ENCODE data around the gene CMTM5. TPM values are rescaled to one million over a fixed set of nuclear protein-coding genes. Genes with fewer than 3 reads are reported as not detected.
"Not testable (repeated sequence)": the region's sequence is repeated elsewhere in the genome, so short reads cannot be mapped to it uniquely, and the experiment has no call there.

The CMTM5 gene
- total RNA-seq, 1 experiment from 2014 or later, result not detected

DNA sequence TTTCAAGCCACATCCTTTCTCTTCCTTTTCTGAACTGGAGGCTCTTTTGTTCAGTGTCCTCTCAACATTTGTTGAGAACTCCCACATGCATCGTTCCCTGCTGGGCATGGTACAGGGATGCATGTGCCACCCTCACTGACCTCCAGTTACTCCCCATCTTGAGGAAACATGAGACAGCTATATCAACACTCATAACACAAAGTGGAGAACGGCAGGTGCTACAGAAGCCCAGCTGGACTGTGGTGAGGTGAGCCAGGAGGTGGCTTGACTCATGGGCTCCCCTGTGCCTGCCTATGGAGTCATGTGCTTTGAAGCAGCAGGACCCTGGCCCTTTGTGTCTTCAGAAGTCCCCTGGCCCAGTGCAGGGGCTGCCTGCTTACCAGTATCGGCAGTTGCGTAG is 21.5 kb downstream of the CMTM5 start:
- no peak for DNase-seq (ENCODE audit: low read depth)

DNA sequence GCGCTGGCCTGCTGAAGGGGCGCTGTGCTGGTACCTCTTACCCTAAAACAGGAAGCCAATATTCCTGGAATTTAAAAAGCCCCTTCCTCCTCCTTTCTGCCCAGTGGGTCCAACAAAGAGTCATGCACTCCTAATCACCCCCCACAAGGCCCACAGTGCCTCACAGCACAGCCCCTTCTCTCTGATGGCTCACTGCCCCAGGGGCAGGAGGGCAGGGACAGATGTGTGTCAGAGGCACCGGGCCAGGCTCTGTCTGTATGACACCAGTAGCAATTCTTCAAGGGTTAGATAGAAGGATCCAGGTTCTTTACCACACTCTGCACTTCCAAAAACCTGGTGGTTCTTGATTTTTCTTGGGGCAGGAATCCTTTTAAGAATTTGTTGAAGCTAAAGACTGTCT is 22.3 kb downstream of the CMTM5 start:
- DNase-seq (ENCODE audit: low read depth), result no peak

DNA sequence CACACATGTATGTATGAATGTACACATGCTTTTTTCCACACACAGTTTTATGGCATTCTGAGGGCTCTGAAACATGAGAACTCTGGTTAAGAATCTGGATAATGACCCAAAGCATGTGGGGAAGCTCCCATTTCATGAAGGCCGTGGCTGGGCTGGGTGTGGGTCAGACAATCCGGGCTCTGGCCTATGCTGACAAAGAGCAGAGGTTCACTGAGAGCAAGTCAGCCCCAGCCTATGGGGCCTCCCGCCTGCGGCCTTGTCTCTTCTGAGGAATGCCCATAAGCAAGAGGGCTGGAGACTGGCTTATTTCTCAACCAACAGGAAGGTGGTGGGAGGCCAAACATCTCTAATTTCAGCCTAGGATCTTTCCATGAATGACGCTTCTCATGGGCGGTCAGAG is 22.7 kb downstream of the CMTM5 start:
- no peak for DNase-seq (ENCODE audit: low read depth)

DNA sequence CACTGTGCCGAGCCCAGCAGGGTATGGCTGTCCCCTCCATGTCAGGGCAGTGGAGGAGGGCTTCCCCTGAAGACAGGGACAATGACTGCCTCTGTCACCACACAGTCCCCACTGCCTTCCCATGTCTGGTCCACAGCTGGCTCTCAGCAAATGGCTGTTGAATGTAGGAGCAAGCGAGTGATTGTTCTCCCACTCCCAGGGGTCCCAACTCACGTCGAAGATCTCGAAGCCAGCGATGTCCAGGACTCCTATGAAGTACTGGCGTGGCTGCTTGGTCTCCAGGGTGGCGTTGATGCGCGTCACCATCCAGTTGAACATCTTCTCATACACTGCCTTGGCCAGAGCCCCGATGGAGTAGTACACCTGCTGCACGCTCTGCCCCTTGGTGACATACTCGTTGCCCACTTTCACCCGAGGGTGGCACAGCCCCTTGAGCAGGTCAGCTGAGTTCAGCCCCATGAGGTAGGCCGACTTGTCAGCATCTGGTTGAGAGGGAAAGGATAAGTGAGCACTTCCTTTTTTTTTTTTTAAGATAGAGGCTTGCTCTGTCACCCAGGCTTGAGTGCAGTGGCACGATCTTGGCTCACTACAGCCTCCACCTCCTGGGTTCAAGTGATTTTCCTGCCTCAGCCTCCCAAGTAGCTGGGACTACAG is 23.8 kb downstream of the CMTM5 start:
- not testable (repeated sequence) for DNase-seq (ENCODE audit: low read depth)

DNA sequence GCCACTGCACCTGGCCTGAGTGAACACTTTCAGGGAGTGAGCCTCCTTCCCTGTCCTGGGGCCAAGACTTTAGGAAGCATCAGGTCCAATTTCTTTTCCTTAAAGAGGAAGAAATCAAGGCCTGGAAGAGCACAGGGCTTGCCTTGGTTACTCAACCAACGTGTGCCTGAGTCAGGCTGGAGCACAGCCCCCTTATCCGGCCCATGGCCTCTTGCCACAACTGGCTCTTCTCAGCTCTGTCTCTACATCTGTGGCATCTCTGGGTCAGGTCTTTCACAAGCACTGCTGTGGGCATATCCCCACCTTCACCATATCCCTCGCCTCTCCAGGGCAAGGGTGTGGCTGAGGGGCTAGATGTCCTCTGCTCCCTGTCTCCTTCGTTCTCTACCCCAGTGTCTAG is 24.4 kb downstream of the CMTM5 start:
- no peak for DNase-seq (ENCODE audit: low read depth)

DNA sequence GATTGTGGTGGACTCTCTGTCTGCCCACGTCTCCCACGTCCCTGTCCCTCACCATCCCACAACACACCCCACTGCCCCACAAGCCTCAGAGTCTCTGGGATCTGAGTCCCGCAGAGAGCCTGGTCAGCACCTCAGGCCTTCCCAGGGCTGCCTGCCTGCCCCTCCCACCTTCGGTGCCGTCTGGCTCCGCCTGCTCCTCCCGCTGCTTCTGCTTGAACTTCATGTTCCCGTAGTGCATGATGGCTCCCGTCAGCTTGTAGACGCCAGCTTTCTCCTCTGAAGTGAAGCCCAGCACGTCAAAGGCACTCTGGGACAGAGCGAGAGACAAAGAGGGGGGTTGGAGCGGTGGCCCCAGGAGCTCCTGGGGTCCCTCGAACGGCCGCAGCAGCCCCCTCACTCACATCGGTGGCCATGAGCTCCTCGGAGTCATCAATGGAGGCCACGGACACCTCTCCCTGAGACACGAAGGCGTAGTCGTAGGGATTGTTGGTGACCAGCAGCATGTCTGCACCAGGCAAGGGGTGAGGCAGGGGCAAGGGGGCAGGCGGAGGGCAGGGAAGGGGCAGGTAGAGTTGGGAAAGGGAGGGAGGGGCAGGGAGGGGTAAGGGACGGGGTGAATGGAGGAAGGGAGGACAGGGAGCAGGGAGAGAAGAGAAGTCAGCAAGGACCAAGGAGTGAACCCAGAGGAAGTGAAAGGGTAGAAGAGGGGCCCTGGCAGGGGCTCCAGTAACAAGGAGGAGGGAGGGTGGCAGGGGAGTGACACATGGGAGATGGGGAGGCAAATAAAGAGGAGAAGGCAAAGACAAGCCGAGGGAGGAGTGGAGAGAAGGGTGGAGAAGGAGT is 25.7 kb downstream of the CMTM5 start:
- DNase-seq (ENCODE audit: low read depth), result no peak

DNA sequence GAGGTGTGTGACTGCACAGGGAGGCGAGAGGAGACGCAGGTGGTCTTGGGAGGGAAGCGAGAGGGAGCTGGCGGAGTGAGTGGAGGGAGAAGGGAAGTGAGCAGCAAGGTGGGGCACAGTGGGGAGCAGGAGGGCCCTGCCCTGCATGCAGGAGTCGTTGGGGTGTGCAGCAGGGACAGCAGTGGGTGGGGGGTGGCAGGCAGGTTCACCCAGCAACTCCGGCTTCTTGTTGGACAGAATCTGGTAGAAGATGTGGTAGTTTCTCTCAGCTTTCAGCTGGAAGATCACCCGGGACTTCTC is 26.2 kb downstream of the CMTM5 start:
- DNase-seq (ENCODE audit: low read depth), result no peak

DNA sequence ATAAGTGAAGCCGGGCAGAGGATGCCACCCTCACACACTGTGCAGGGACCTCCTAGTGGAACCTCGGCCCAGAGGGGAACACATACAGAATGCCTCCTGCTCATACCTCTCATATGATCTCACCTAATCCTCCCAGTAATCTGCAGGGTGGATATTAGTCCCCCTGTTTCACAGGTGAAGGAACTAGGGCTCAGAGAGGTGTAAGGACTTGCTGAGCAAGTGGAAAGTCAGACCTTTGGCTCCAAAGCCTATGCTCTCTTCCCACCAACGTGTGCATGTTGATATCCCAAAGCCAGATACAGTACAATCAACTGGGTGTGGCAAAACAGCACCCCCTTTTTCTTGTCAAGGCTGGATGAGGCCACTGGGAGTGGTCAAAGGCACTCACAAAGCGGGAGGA is 27.1 kb downstream of the CMTM5 start:
- no peak for DNase-seq (ENCODE audit: low read depth)

DNA sequence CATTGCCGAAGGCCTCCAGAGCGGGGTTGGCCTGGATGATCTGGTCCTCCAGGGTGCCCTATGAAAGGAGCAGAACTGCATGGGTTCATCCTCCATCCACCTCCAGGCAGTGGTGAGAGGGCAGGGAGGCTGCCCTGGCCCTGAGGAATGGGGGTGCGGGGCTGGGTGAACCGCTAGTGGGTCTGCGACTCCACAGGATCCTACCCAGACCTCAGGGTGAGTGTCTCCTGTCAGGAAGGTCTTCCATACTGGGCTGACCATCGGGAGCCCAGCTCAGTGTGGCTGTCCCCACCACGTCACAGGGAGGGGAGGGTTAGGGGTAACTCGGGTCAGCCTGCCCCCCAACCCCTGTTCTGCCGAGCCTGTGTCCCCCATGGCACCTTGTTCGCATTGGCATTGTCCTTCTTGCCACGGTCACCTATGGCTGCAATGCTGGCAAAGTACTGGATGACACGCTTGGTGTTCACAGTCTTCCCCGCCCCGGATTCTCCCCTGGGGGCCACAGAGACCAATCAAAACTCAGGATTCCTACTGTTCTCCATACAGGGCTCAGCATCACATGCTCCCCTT is 27.6 kb downstream of the CMTM5 start:
- no peak for DNase-seq (ENCODE audit: low read depth)

DNA sequence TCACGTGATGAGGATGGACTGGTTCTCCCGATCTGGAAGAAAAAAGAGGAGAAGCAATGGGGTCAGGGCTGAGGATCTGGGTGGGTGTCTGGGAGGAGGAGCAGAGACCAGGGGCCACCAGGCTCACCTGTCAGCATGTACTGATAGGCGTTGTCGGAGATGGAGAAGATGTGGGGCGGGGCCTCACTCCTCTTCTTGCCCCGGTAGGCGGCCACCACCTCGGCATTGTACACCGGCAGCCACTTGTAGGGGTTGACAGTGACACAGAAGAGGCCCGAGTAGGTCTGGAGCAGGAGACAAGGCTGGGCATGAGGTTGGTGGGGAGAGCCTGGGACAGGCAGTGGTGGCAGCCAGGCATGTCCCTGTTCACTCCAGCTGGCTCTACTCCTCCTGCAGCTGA is 28.2 kb downstream of the CMTM5 start:
- no peak for DNase-seq (ENCODE audit: low read depth)

DNA sequence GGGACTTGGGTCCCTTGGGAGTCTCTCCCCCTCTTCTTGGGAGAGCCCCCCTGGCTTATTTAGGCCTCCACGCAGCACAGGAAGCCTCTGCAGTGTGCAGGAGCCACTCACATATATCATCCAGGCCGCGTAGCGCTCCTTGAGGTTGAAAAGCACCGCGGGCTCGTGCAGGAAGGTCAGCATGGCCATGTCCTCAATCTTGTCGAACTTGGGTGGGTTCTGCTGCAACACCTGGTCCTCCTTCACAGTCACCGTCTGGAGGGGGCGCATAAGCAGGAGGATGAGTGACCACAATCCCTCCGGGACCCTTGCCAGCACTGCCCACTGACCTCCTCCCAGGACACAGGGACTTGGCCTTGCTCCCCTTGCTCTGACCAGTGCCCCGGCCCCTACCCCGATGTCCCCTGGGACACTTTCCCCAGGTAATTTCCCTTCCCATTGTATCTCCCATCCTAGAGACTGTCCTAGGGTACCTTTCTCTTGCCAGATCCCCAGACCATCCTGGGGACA is 28.7 kb downstream of the CMTM5 start:
- no peak for DNase-seq (ENCODE audit: low read depth)

DNA sequence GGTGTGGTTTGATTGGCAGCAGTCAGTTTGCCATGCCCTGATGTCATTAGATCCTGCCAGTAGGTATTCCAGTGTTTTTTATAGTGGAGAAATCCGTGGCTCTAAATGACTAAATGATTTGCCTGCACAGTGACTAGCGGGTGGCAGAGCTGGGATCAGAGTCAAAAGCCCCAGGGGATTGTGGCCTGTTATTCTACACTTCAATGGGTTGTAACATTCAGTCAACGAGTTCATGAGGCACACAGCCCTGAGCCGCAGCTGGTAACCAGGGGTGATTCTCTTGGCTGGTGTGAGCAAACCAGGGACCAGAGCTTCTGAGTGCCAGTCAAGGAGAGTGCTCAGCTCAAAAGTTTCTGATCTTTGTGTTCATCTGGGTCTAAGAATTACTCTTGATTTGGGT is 29.4 kb downstream of the CMTM5 start:
- DNase-seq (ENCODE audit: low read depth), result peak; percentile 40

DNA sequence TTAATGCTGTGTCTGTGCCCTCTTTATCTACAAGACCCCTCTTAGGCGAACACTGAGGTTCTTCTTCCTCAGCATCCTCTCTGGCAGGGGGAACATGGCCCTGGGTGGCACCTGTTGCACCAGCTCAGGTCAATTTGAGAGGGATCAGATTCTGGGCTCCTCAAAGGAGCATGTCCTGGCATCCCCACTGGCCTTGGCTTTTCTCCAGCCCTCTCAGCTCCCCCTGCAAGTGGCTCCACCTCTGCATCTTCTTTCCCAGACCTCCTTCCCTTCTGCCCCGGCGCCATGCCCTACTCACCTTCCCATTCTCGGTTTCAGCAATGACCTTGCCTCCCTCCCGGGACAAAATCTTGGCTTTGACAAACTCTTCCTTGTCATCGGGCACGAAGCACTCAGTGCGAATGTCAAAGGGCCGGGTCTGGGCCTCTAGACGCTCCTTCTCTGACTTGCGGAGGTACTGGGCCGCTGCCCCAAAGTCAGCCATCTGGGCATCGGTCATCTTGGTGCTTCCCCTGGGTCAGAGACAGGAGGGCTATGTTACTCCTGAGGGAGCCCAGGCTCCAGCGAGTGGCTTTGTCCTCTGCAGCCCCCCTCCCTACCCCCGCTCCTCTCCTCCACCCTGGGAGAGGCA is 30.0 kb downstream of the CMTM5 start:
- DNase-seq (ENCODE audit: low read depth), result no peak

DNA sequence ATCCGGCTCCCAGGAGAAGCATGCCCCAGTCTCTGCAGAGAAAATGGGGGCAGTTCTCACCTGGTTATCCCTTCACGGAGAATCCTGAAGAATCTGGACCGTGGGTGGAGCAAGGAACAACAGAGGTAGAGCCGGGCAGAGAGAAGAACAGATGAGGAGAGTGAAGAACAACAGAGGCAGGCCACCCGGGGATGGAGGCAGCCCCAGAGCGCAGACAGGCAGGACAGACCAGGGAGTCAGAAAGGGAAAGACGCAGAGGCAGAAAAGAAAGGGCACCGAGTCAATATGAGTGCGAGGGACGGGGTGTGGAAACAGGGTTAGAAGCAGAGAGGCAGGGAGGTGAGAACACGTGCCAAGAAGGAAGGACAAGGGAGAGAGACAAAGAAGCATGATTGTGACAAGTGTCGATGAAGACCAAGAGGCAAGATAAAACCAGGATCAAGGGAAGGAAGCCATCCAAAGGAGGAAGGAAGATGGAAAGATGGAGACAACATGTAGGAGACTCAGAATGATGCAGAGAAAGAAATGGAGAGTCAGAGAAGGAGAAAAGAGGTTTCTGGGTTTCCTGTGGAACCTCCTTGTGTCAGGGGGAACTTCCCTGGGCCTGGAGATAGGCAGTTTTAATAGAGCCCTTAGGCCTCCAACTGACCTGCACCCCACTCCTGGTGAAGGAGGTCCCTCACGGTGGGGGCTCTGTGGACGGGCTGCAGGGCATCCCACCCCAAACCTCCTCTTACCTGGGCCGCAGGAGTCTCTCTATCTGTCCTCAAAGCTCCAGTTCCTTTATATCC is 30.9 kb downstream of the CMTM5 start, which contains the start of gene MYH6:
Gene MYH6, minus strand, starts transcription at position 758 of the 791 bp plus-strand sequence. CDS start 1,050 bp downstream, outside the sequence.
- no peak for DNase-seq (ENCODE audit: low read depth)

DNA sequence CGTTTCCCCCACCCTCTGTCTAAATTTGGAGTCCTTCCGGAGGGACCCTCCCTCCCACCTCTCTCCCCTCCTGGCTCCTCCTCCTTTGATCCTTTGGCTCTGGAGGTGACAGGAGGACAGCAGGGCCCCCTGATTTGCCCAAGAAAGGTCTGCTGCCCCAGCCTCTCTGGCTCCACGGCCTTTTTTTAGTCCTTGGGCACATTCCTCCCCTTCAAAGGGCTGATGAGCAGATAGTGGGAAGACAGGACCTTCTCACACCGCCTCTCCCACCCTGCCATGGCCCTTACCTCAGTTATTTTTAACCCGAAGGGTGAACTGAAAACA is 31.4 kb downstream of the CMTM5 start:
- DNase-seq (ENCODE audit: low read depth), result no peak

DNA sequence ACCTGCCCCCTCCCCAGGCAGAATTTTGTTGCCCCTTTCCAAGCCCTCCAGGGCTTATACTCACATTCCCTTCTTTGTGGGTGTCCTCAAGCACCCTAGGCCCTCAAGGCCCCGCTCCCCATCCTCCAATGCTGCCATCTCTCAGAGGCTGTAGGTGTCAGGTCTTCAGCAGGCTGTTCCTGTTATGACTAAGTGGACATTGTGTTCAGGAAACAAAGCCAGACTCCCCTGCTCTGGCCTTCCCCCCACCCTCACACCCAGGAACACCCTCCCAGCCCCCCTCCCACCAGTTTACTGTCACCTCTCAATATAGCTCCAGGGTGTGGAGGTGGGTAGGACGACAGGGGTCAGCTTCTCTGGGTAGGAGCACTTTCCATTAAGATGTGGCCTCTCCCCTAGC is 32.6 kb downstream of the CMTM5 start:
- DNase-seq (ENCODE audit: low read depth), result no peak

DNA sequence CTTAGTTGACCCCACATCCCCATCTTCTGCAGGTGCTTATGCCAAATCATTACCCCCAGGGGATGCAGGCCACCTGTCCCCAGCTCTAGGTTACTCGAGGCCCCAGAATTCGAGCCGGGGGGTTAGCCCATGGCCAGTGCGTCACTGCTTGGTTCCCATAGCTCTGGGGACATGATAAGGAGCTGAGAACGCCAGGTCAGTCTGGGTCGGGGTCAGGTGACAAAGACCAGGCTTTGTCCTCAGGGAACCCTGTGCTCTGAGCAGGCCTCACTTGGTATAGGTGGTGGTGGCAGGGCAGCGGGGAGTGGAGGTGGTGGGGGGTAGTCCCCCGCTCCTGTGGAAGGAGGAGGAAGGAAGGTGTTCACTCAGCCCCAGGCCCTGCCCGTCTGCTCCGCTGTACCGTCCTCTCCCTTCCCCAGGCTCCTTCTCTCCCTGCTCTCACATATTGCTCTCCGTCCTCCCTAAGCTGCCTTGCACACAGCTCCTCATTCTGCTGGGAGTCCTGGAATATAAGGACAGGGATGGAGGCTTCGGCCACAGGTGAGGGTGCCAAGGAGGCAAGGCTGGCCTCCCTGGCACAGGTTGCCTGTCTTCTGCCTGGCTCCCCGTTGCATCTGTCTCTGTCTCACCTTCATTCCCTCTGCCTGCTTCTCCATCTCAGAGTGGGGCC is 33.3 kb downstream of the CMTM5 start:
- DNase-seq (ENCODE audit: low read depth), result no peak

DNA sequence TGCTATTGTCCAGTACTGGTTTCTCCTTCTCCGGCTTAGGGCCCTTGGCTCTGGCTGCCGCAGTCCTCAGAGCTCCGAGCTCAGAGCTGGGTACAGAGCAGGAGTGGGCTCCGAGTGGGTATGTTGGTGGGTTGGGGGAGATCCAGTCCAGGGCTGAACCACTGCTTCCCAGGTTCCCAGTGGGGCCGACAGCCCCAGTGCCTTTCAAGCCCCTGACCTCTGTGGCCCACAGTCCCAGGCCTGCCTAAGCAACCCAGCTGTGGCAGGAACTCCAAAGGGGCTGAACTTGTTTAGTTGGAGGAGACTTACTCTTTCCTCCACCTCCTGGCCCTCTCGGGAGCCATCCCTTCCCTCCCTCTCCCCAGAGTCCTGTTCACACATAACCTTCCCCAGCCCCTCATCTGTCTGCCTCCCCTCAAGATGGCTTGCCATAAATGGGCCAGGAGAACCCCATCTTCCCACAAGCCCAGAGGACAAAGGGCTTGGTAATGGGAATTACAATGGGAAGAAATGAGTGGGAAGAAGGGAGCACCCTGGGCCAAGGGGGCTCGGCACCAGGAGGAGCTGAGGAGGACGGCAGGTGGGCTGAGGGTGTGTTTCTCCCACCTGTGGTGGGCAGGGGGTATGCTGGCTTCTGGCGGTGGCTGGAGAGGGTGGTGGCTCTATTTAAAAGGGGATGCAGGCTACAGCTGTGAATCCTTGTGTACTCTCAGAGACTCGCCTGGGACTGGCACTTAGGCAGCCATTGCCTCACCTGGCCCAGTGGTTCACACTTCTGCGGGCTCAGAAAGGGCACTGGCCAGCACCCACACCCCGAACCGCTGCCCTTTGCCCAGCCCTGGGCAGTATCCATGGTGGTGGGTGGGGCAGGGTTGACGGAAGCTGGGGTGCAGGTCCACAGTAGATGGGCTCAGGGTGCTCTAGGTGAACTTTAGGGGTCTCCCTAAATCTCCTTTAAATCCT is 35.0 kb downstream of the CMTM5 start:
- no peak for DNase-seq (ENCODE audit: low read depth)

DNA sequence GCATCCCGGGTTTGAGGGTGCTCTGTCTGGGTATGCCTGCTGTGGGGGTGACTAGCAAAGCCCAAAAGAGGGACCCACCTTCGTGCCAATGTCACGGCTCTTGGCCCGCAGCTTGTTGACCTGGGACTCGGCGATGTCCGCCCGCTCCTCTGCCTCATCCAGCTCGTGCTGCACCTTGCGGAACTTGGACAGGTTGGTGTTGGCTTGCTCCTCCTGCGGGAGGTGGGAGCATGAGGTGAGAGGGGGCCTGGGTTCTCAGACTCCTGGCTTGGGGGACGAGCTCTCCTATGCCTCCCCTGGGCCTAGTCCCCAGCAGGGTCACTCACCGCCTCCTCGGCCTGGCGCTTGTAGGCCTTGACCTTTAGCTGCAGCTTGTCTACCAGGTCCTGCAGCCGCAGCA is 36.8 kb downstream of the CMTM5 start:
- DNase-seq (ENCODE audit: low read depth), result no peak

DNA sequence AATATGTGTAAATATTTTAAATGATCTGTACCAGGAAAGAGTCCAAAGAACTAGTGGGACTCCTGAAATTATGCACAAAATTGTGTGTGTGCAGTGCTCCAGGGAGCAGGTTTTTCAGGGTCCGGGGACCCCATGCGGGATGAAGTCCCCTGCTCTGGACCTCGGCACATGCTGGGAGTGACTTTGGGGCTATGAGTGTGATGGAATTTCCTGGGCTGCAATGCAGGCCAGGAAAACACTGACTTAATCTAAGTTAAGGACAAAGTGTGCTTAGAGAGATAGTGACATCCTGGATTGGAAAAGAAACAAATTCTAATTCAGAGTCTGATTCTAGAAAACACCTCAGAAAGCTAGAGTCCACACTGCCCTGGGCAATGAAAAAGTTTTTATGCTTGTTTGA is 37.4 kb downstream of the CMTM5 start:
- no peak for DNase-seq (ENCODE audit: low read depth)
